ENCODE data around the gene PNMT.

DNA sequence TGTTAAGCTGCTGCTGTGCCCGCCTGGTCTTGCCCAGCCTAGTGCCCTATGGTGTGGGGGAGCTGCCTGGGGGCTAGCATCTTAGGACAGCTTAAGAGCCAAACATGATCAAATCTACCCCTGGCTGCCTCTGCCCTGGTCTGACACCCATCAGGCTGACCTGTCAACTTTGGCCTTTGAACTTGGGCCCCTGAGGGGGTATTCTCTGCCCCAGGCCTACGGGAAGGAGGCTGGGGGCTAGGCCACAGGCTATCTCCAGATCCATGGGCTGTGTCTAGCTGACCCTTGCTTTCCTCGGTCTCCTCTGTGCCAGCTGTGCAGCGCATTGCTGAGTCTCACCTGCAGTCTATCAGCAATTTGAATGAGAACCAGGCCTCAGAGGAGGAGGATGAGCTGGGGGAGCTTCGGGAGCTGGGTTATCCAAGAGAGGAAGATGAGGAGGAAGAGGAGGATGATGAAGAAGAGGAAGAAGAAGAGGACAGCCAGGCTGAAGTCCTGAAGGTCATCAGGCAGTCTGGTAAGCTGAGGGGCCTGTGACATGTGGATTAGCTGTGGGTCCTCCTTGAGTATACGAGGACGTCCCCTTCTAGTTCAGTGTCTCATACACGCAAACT lies 34.6 kb upstream of the PNMT start:
- TF ChIP-seq SAP30 (IDR thresholded peaks at IDR 0.05; ENCODE audit: insufficient read depth, insufficient replicate concordance, low read length) (no peak), POLR2A (IDR thresholded peaks at IDR 0.05; ENCODE audit: control extremely low read depth in 1 of 2, low read depth in 2 of 2, low read length in 2 of 2) (no peak), RFX5 (IDR thresholded peaks at IDR 0.05; ENCODE audit: borderline replicate concordance, low read depth, low read length) (no peak)
- TF ChIP-seq, protein P1, sequence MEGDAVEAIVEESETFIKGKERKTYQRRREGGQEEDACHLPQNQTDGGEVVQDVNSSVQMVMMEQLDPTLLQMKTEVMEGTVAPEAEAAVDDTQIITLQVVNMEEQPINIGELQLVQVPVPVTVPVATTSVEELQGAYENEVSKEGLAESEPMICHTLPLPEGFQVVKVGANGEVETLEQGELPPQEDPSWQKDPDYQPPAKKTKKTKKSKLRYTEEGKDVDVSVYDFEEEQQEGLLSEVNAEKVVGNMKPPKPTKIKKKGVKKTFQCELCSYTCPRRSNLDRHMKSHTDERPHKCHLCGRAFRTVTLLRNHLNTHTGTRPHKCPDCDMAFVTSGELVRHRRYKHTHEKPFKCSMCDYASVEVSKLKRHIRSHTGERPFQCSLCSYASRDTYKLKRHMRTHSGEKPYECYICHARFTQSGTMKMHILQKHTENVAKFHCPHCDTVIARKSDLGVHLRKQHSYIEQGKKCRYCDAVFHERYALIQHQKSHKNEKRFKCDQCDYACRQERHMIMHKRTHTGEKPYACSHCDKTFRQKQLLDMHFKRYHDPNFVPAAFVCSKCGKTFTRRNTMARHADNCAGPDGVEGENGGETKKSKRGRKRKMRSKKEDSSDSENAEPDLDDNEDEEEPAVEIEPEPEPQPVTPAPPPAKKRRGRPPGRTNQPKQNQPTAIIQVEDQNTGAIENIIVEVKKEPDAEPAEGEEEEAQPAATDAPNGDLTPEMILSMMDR (IDR thresholded peaks at IDR 0.05; ENCODE audit: control extremely low read depth in 1 of 3, insufficient read depth in 1 of 3, low read depth in 1 of 3, low read length in 3 of 3): no peak
